HG03103 (cell line): ENCODE data around the gene VWA3B.
"Not testable (repeated sequence)": the region's sequence is repeated elsewhere in the genome, so short reads cannot be mapped to it uniquely, and the experiment has no call there.

ENCODE experiments used
- ATAC-seq: cut with Tn5 transposase; IDR thresholded peaks from one replicate; pipeline ENCODE4 v1.9.1; 2021; ENCODE audit warnings: low read depth; ENCODE audit not compliant: unreplicated experiment

The VWA3B gene

GRCh38 chr2:98314251-98314650 is 227.3 kb downstream of the VWA3B start:
- no peak for ATAC-seq

DNA sequence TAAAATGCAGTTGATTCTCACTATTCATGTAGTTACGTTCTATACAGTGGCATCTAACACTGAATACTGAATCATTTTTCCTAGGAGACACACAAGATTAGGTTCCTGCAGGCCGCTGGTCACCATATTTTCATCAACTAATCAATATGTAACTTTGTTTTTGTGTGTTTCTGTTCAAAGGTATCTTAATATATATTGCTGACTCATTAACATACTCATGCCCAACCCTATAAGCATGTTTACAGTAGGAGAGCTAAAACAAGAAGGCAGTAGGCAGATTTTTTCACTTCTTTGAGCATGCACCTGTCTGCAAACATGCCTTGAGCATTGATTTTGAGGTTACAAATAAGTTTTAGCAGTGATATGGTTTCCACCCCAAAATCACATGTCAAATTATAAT is 229.0 kb downstream of the VWA3B start:
- no peak for ATAC-seq

DNA sequence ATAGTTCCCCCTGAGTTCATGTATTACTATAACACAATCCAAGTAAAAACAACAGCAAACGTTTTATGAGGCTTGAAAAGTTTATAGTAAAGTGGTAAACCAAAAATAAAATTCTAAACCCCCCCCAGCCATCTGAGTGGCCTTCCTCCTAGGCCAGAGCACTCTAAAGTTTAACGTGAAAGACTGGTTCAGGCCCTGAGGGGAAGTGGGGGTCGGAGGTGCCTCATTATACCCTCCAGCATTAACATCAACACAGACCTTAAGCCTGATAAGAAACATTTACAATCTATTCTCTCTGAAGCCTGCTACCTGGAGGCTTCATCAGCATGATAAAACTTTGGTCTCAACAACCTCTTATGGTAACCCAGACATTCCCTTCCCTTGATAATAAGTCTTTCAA is 230.2 kb downstream of the VWA3B start:
- ATAC-seq = no peak

DNA sequence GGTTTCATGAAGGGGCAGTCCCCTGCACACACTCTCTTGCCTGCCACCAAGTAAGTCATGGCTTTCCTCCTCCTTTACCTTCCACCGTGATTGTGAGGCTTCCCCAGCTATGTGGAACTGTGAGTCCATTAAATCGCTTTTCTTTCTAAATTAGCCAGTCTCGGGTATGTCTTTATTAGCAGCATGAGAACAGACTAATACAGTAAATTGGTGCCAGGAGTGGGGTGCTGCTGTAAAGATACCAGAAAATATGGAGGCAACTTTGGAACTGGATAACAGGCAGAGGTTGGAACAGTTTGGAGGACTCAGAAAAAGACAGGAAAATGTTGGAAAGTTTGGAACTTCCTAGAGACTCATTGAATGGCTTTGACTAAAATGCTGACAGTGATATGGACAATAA is 233.2 kb downstream of the VWA3B start:
- ATAC-seq = not testable (repeated sequence)

DNA sequence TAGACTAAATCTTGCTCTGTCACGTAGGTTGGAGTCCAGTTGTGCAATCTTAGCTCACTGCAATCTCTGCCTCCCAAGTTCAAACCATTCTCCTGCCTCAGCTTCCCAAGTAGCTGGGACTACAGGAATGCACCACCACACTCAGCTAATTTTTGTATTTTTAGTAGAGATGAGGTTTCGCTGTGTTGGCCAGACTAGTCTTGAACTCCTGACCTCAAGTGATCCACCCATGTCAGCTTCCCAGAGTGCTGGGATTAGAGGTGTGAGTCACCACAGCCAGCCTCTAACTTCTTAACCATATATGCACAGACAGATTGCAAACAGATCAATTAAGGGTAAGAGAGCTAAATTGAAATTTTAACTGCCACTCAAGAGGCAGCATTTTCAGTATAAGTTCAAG is 237.2 kb downstream of the VWA3B start:
- ATAC-seq = no peak

DNA sequence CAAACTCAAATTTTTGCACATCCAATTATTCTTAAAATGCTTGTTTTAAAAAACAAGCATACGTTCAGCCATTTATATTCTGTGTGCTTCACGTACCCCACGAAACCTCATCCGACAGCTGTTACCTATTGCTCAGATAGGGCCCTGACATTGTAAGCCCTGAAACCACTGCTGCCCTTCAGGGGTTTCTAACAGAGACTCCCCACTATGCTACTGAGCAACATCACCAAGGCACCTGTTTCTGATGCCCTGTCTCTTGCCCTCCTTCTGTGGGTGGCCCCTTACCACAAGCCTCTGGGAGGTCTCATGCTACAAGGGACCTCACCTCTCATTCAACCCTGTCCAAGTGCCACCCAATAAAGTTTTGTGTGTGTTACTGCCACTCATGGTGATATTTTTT is 240.8 kb downstream of the VWA3B start:
- ATAC-seq = no peak

DNA sequence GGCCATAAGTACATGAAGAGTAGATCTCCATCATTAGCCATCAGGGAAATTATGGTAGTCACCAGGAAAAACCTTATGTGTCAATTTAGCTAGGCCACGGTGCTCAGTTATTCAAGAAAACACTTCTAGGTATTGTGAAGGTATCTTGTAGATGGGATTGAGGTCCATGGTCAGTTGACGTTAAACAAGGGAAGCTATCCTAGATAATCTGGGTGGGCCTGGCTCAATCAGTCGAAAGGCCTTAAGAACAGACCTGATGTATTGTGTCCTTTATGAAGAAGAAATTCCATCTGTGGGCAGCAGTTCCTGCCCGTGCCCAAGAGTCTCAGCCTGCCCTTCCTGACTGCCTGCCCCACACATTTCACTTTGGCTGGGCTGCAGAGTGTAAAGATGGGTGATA is 242.6 kb downstream of the VWA3B start:
- ATAC-seq = no peak

- ATAC-seq = no peak
These were observed 246.0 kb downstream of the VWA3B start for GRCh38 chr2:98332989-98333388.

DNA sequence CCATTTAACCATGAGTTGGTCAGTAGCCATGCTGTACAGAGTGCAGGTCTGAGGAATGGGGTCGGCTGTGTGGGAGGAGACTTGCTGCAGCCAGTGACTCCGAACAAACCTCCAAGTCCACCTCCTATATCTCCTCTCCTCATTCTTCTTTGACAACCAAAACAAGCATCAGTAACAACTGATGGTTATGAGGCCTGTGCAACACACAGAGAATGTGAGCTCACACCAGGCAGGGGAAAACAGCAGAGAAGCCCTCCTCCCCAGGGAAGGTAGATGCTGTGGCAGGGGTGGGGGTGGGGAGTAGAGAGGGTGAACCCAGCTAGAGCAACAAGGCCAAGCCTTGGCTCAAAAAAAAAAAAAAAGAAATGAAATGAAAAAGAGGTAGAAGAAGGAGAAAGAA is 247.0 kb downstream of the VWA3B start:
- ATAC-seq = no peak

- no peak for ATAC-seq
These were observed 247.6 kb downstream of the VWA3B start for GRCh38 chr2:98334439-98335078.

GRCh38 chr2:98335271-98335670 is 248.3 kb downstream of the VWA3B start:
- ATAC-seq = no peak

DNA sequence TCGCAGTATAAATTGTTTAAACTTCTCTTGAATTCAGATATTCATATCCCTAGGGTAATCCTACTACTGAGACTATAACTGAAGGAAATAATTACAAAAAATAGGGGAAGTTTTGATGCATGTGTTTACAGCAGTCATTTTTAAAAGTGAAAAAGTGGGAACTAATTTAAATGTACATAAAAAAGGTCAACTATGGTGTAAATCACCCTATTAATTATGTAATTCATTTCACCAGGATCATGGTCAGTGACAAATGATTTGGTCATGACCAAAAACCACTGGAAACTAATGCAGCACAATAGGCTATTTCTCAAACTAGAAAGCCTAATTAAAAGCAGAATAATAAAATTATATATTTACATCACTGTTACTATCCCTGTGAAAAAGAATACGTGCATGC is 254.3 kb downstream of the VWA3B start:
- no peak for ATAC-seq

GRCh38 chr2:98343285-98343684 is 256.3 kb downstream of the VWA3B start:
- no peak for ATAC-seq

DNA sequence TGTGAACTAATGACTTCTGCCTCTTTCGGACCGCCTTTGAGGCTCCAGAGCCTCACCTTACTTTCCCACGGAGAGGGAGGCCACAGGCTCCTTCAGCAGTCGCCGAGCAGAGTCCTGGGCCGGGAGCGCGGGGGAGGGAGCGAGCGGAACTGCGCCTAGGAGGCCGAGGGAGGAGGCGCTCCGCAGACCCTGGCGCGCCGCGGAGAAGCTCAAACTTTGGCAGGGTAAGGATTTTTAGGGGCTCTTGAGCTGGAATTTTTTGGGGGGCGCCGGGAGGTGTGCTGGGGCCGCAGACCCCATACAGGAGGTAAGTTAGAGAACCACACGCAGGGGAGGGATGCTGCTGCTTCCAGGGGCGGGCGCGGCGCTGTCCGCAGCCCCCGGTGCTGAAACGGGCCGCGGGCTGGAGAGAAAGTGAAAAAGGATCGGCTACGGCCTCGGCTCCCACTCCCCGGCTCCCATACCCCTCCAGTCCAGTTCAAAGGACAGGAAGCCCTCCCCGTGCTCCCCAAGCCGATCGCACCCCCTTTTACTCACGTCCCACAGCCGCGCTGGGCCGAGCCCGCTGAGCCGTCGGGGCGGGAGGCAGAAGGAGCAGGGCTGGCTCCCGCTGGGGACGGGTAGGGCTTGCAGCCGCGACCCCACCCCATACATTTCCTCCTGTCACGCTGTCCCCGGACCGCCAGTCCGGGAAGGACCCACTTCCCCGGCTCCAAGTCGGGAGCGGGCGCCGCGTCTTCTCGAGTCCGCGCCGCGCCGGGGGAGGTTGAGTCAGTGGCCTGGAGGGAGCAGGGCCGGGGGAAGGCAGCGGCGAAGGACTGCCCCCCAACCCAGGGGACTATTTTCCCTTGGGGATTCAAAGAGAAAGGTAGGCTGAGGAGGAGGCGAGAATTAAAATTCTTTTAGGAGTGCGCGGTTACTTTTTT is 259.6 kb downstream of the VWA3B start, which contains the start of gene CNGA3:
TSS of gene CNGA3 (plus strand) at position 146 of the 926 bp plus-strand sequence. CDS start 23,520 bp downstream, outside the sequence.
- ATAC-seq = no peak

GRCh38 chr2:98347298-98348065 is 260.5 kb downstream of the VWA3B start:
- ATAC-seq = no peak

- no peak for ATAC-seq
These were observed 261.1 kb downstream of the VWA3B start for GRCh38 chr2:98348066-98348561.

DNA sequence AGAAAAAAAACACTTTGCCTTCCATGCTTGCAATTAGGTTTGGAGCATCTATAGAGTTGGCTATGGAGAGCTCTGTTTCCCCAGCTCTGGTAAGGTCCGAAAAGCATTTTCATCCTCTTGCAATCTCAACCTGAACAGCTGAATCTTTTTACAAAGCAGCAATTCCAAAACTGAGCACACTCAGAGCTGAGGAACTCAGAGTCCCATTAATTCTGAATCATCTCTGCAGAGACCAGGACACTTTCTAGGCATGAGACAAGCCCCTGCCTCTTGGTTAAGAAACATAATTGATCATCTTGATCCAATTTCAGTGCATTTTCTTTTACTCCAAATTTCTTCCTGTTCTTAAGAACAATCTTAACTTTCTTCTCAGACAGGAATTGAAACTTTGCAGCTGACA is 263.4 kb downstream of the VWA3B start:
- ATAC-seq = no peak

- no peak for ATAC-seq
These were observed 268.9 kb downstream of the VWA3B start for GRCh38 chr2:98355881-98356280.

GRCh38 chr2:98356729-98357128 is 269.8 kb downstream of the VWA3B start:
- ATAC-seq = no peak

- ATAC-seq = no peak
These were observed 270.9 kb downstream of the VWA3B start for GRCh38 chr2:98357849-98358248.

- ATAC-seq = no peak
These were observed 273.0 kb downstream of the VWA3B start for GRCh38 chr2:98359986-98360385.
